Gastroesophageal sphincter (tissue), 4 donors: ENCODE measurements around the gene SND1. TPM values are rescaled to one million over a fixed set of nuclear protein-coding genes. Genes with fewer than 3 reads are reported as not detected.

Source experiments
- ATAC-seq: fragments of 150-250 bp; one replicate; pipeline ENCODE4 v1.9.1; 2016; ENCODE audit warnings: mild to moderate bottlenecking, moderate library complexity
- H3K27ac ChIP-seq, 4 donors: fragments of 200-600 bp; sonication (generic) in 3 of 4; 1 replicate in 3 of 4; 2 replicates in 1 of 4; pipeline ENCODE4 v1.5.1; 2016 to 2019
- H3K27me3 ChIP-seq: fragments of 200-600 bp; sonication (generic); one replicate; pipeline ENCODE4 v1.5.1; 2019
- H3K36me3 ChIP-seq, 2 donors: fragments of 200-600 bp; sonication (generic); one replicate each; pipeline ENCODE4 v1.5.1; 2019; ENCODE audit warnings: control low read depth in 1 of 2
- H3K4me1 ChIP-seq, 3 donors: fragments of 200-600 bp; sonication (generic); 1 replicate in 2 of 3; 2 replicates in 1 of 3; pipeline ENCODE4 v1.5.1; 2016 to 2019; ENCODE audit warnings: control low read depth in 2 of 3
- H3K4me3 ChIP-seq, 2 donors: fragments of 200-600 bp; sonication (generic); one replicate each; pipeline ENCODE4 v1.5.1; 2019; ENCODE audit warnings: mild to moderate bottlenecking in 1 of 2, moderate library complexity in 1 of 2
- H3K9me3 ChIP-seq, 3 donors: fragments of 200-600 bp; sonication (generic); one replicate each; pipeline ENCODE4 v1.5.1; 2017 to 2019; ENCODE audit warnings: control low read depth in 2 of 3
- EP300 ChIP-seq: sonication (generic); formaldehyde crosslinking; IDR thresholded peaks from one replicate; pipeline ENCODE4 v1.6.1; 2017; ENCODE audit warnings: antibody characterized with exemption, mild to moderate bottlenecking
- POLR2A ChIP-seq, 2 donors: fragments of 450-650 bp; IDR thresholded peaks; one replicate each; pipeline ENCODE4 v1.6.1; 2017; ENCODE audit warnings: antibody characterized with exemption in 2 of 2, mild to moderate bottlenecking in 2 of 2, moderate library complexity in 1 of 2
- POLR2AphosphoS5 ChIP-seq: sonication (generic); formaldehyde crosslinking; IDR thresholded peaks from one replicate; pipeline ENCODE4 v1.6.1; 2017; ENCODE audit warnings: antibody characterized with exemption
- WGBS, 2 donors: methylation state at CpG; one replicate each; pipeline ENCODE4 v1.1.5; 2018; ENCODE audit warnings: low coverage in 1 of 2; 5-methylcytosine and 5-hydroxymethylcytosine counted together
- total RNA-seq, 4 donors: library from RNA; depleted of rRNA; stranded (reverse); fragments of >200 nt; gene quantifications; one replicate each; pipeline ENCODE4 v1.1.0, GENCODE V29; 2016
- TF ChIP-seq, protein P1 (sequence below), 4 experiments: fragments of 200-600 bp in 2 of 4; fragments of 450-650 bp in 2 of 4; sonication (generic) in 1 of 4; IDR thresholded peaks; one replicate each; pipeline ENCODE4 v1.5.1; 2017 to 2019; ENCODE audit warnings: antibody characterized with exemption in 4 of 4, mild to moderate bottlenecking in 2 of 4, moderate library complexity in 2 of 4

Gene SND1
- total RNA-seq, 4 donors from 2014 or later = 97.1 to 119 (median 103) TPM

DNA sequence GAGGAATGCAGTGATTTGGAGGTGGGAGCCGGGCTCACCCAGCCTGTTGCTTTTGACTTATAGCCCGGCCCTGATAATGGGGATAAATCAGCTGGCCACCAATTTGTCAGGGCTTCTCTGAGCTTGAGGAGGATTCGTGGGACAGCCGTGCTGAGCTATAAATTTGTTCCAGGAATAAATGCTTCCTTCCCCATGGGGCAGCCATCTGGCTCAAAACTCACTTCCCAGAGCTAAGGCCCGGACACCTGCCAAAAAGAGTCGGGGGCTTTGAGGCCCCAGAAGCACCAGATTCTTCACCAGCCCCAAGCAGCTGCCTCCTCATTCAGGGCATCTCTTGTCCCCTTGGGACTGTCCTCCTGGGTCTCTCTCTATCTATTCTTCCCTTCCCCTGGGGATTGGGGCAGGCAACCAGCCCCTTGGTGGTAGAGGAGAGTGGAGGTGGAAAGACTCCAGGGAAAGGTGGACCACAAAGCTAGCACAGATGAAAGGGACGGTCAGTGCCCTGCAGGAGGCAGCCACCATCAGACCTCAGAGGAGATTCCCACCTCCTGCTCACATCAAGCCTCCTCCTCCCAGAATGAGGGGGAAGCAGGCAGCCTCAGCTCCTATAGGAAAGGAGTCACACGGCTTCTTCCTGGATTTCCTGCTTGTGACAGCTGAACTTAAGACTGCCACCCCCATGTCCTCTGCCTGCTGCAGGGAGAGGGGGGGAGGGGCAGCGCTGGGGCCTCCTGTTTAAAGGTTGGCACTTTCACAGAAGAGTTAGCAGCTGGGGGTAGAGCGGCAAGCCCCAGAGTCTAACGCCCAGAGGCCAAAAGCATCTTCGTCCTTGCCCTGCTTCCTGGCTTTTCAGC, 423.5 kb downstream of the SND1 start:
- peaks cover 0 to 14% (median 5%) of the 10 kb centered on the region in 3 donors for H3K4me1 ChIP-seq
- no peak for TF ChIP-seq EP300
- TF ChIP-seq POLR2A (IDR thresholded peaks at IDR 0.05) = no peak
- no peak for TF ChIP-seq POLR2AphosphoS5
- TF ChIP-seq, protein P1, sequence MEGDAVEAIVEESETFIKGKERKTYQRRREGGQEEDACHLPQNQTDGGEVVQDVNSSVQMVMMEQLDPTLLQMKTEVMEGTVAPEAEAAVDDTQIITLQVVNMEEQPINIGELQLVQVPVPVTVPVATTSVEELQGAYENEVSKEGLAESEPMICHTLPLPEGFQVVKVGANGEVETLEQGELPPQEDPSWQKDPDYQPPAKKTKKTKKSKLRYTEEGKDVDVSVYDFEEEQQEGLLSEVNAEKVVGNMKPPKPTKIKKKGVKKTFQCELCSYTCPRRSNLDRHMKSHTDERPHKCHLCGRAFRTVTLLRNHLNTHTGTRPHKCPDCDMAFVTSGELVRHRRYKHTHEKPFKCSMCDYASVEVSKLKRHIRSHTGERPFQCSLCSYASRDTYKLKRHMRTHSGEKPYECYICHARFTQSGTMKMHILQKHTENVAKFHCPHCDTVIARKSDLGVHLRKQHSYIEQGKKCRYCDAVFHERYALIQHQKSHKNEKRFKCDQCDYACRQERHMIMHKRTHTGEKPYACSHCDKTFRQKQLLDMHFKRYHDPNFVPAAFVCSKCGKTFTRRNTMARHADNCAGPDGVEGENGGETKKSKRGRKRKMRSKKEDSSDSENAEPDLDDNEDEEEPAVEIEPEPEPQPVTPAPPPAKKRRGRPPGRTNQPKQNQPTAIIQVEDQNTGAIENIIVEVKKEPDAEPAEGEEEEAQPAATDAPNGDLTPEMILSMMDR (IDR thresholded peaks at IDR 0.05) = no peak
- no peaks in the 10 kb centered on the region for H3K27me3 ChIP-seq
- H3K27ac ChIP-seq = no peak overlapping the region
- 74% methylated on average over 6 of the region's 12 CpGs; no CpG with 5 or more reads in 1 of the 2 donors for WGBS, 2 donors
- no peak overlapping the region for H3K4me3 ChIP-seq
- H3K36me3 ChIP-seq = peaks cover 0 to 59% of the 10 kb centered on the region in 2 donors
- no peaks in the 10 kb centered on the region for H3K9me3 ChIP-seq
- no peak for ATAC-seq

DNA sequence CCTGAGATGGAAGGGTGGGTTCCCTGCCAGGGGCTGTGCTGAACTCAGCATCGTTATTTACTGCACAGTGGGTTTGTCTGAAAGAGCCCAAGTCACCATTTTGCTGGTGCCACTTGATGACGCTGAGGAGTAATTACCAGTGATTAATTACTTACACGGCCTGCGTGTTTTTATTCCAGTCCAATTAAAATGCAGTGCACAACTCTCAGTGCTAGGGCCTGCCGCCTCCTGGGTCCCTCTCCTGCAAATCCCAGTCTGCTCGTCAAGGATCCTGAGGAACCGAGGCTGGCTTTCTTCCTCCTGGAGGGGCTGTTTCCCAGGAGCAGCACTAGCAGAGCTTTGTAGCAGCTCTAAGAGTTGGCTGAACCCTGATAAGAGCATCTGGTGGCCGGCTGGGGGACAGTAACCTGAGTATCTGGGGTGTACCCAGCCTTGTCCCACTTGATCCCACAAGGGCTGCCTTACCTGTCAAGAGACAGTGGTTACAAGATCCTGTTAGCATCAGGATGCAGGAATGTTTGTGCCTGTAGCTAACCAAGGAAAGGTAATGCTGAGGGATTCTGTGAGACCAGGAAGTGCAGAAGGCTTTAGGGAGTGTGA, 424.3 kb downstream of the SND1 start:
- H3K27me3 ChIP-seq = no peaks in the 10 kb centered on the region
- no peak overlapping the region for H3K4me3 ChIP-seq
- 95% methylated on average over 3 of the region's 8 CpGs; no CpG with 5 or more reads in 1 of the 2 donors for WGBS, 2 donors
- TF ChIP-seq POLR2AphosphoS5 (no peak), EP300 (no peak), POLR2A (IDR thresholded peaks at IDR 0.05) (no peak)
- TF ChIP-seq, protein P1 (IDR thresholded peaks at IDR 0.05) = no peak
- ATAC-seq = no peak
- H3K27ac ChIP-seq = no peak overlapping the region
- no peaks in the 10 kb centered on the region for H3K9me3 ChIP-seq
- H3K36me3 ChIP-seq = peaks cover 0 to 67% of the 10 kb centered on the region in 2 donors
- peaks cover 0 to 14% (median 5%) of the 10 kb centered on the region in 3 donors for H3K4me1 ChIP-seq

DNA sequence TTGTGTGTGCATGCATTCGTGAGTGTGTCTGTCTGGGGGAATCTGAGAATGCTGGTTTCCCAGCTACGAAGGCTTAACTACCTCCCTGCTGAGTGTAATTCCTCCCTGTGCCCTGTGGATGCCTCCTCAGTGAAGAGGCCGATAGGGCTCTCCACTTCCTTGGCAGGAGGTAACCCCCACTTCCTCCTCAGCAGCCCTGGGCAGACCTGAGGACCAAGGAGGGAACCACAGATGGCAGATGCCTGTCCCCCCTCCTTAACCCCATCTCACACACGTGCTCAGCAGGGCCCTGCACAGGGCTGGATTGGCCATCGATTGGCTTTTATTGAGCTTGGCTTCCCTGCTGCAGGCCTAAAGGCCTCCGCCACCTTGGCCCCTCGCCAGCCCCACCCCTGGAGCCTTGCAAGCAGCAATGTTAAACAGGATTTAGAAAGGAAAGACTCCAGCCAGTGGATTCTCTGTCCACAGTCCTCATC, 424.8 kb downstream of the SND1 start:
- Histone ChIP-seq H3K9me3 (no peaks in the 10 kb centered on the region), H3K27ac (no peak overlapping the region), H3K4me3 (no peak overlapping the region), H3K27me3 (no peaks in the 10 kb centered on the region), H3K36me3 (peaks cover 0 to 72% of the 10 kb centered on the region in 2 donors), H3K4me1 (peaks cover 0 to 14% (median 5%) of the 10 kb centered on the region in 3 donors)
- ATAC-seq = no peak
- TF ChIP-seq POLR2AphosphoS5 = no peak
- TF ChIP-seq, protein P1 (IDR thresholded peaks at IDR 0.05) = no peak
- no peak for TF ChIP-seq POLR2A (IDR thresholded peaks at IDR 0.05)
- TF ChIP-seq EP300 = no peak
- WGBS, 2 donors = 42% methylated on average over 2 of the region's 7 CpGs; no CpG with 5 or more reads in 1 of the 2 donors

DNA sequence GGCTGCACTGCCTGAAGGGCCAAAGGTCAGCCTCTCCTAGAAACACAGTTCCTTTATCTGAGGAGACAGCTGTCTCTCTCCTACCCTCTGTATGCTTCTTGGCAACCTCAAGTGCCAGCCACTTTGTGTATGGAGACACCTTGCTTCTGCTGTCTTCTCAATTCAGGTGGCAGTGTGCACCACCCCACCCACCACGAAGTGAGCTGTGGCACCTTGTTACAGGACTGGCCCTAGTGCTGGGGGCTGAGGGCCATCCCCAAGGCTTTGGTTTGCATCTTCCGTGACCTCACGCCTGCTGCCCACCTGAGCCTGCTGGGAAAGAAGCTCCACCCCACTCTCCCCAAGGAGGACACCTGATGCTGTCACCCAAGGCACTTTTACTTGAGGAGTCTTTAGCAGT, 426.3 kb downstream of the SND1 start:
- Histone ChIP-seq H3K4me1 (peaks cover 0 to 14% (median 5%) of the 10 kb centered on the region in 3 donors), H3K27me3 (no peaks in the 10 kb centered on the region), H3K36me3 (peaks cover 0 to 87% of the 10 kb centered on the region in 2 donors), H3K9me3 (no peaks in the 10 kb centered on the region), H3K4me3 (no peak overlapping the region), H3K27ac (no peak overlapping the region)
- ATAC-seq = no peak
- WGBS, 2 donors = 100% methylated on average over 2 of the region's 3 CpGs; no CpG with 5 or more reads in 1 of the 2 donors
- TF ChIP-seq POLR2AphosphoS5 (no peak), EP300 (no peak), POLR2A (IDR thresholded peaks at IDR 0.05) (no peak)
- TF ChIP-seq, protein P1 (IDR thresholded peaks at IDR 0.05) = no peak
